GM12864 (cell line): ENCODE measurements around the gene KANSL1.

Experiments
- DNase-seq: peaks from one replicate; pipeline ENCODE4 v3.0.0-alpha.2; 2011; ENCODE audit warnings: low read depth
- H3K4me3 ChIP-seq: 2 replicates; pipeline ENCODE4 v1.5.1; 2011; ENCODE audit warnings: mild to moderate bottlenecking, low read depth, low read length, control low read depth
- TF ChIP-seq, protein P1 (sequence below): IDR thresholded peaks from 2 replicates; pipeline ENCODE4 v1.5.1; 2011; ENCODE audit warnings: low read depth, mild to moderate bottlenecking, moderate library complexity, low read length, control low read depth, inconsistent platforms; ENCODE audit errors: missing control alignments

The KANSL1 gene

DNA sequence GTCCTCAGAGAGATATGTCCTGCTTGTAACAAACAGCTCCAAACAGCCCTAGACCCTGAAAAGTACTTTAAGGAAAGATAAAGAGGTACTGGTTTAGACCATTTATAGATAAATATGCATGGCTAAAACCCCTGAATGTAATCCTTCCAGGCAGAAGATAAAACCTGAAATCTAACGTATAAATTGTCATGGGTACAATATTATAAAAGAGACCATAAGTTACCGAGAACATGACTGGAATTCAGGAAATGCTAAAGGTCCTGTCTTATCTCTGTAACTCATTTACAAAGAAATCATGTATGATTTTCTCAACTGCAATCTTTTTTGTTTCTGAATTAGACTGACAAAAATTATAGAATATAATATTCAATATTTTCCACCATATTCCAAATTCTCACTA is 9.2 kb upstream of the KANSL1 start:
- TF ChIP-seq, protein P1, sequence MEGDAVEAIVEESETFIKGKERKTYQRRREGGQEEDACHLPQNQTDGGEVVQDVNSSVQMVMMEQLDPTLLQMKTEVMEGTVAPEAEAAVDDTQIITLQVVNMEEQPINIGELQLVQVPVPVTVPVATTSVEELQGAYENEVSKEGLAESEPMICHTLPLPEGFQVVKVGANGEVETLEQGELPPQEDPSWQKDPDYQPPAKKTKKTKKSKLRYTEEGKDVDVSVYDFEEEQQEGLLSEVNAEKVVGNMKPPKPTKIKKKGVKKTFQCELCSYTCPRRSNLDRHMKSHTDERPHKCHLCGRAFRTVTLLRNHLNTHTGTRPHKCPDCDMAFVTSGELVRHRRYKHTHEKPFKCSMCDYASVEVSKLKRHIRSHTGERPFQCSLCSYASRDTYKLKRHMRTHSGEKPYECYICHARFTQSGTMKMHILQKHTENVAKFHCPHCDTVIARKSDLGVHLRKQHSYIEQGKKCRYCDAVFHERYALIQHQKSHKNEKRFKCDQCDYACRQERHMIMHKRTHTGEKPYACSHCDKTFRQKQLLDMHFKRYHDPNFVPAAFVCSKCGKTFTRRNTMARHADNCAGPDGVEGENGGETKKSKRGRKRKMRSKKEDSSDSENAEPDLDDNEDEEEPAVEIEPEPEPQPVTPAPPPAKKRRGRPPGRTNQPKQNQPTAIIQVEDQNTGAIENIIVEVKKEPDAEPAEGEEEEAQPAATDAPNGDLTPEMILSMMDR, result no peak
- H3K4me3 ChIP-seq, result no peak overlapping the region

DNA sequence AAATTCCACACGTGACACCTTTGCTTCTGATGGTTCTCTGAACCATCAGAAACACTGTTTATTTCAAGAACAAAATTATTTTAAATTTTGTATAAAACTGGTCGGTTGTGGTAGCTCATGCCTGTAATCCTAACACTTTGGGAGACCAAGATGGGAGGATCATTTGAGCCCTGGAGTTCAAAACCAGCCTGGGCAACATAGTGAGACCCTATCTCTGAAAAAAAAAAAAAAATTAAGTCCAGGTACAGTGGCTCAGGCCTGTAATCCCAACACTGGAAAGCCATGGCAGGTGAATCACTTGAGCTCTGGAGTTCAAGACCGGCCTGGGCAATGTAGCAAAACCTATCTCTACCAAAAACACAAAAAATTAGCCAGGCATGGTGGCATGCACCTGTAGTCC is 8.3 kb upstream of the KANSL1 start:
- no peak overlapping the region for H3K4me3 ChIP-seq
- DNase-seq, result no peak
- TF ChIP-seq, protein P1, result no peak

More for the DNA sequence above, 9.2 kb upstream of the KANSL1 start:
- no peak for DNase-seq

DNA sequence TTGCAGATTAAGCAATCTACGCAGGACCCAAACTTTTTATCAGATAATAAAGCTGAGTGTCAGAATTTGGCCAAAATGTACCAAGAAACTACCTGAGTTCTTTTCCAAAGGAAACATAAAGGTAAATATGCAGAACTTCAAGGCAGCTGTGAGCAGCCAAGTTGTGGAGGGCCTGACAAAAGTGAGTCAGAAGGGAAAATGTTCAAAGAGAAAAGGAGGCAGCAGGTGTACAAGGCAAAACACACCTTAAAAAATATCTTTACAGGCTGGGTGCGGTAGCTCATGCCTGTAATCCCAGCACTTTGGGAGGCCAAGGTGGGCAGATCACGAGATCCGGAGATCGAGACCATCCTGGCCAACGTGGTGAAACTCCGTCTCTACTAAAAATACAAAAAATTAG is 7.0 kb upstream of the KANSL1 start:
- DNase-seq, result no peak
- TF ChIP-seq, protein P1, result no peak
- no peak overlapping the region for H3K4me3 ChIP-seq

DNA sequence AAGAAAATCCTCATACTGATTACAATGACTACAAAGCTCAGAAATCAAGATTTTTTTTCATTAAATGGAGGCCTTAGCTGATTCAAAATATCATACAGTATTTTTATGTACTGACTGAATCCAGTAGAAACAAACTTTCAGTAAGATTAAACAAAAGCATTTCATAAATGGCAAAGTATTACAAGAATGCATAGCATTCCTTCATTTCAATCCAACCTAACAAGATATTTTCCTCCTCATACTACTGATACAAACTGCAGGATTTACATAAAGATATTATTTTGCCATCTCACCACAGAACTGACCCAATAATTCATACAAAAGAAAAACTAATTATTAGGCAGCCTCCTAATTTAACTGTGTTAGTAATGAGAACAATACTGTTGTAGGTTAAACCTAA is 6.2 kb upstream of the KANSL1 start:
- DNase-seq, result no peak
- H3K4me3 ChIP-seq, result no peak overlapping the region
- TF ChIP-seq, protein P1, result no peak

DNA sequence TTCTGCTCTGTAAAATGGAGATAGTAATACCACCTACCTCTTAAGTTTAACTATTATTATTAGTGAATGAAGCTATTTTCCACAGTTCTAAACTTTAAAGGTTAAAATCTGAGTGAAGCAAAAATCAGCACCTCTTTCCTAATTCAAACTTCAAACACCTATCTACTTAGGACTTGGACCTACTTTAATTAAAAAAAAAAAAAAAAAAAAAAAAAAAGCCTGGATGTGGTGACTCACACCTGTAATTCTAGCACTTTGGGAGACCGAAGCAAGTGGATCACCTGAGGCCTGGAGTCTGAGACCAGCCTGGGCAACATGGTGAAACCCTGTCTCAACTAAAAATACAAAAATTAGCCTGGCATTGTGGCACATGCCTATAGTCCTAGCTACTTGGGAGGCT is 5.0 kb upstream of the KANSL1 start:
- no peak overlapping the region for H3K4me3 ChIP-seq
- TF ChIP-seq, protein P1, result no peak
- DNase-seq, result no peak

DNA sequence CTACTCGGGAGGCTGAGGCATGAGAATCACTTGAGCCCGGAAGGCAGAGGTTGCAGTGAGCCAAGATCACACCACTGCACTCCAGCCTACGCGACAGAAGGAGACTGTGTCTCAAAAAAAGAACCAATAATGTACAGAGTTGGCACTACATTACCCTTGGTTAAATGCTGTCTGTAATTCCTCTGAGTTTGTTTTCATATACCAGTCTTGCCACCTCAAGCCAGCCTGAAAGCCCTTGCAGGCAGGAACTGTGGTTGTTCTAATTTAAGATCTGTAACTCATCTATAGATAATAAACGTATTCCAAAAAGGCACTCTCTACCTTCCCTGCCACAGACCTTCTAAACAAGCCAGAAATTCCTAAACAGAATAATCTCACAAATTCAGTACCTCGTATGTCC is 4.3 kb upstream of the KANSL1 start:
- no peak for DNase-seq
- H3K4me3 ChIP-seq, result no peak overlapping the region
- TF ChIP-seq, protein P1, result no peak

DNA sequence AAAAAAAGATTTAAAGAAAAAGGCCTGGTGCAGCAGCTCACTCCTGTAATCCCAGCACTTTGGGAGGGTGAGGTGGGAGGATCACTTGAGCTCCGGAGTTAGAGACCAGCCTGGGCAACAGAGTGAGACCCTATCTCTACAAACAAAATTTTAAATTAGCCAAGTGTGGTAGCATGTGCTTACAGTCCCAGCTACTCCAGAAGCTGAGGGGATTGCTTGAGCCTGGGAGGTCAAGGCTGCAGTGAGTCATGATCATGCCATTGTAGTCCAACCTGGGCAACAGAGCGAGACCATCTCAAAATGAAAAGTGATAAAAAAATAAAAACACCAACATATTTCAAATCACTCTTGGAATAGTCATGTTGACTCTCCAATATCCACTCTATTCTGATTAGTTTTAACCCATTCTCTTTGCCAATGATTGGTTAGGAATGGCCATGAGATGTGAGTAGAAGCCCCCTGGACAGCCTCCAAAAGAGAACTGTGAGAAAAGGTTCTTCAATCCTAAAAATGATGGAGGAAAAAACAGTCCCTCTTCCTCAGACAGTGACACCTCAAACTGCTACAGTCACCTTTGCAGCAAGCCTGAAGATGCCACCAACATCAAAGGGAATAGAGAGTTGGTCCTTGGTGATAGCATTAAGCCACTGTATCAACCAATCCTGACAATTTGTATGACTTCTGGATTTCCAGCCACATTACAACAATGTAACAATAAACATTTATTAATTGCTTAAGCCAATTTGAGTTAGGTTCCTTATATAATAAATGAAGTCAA is 2.9 kb upstream of the KANSL1 start:
- no peak overlapping the region for H3K4me3 ChIP-seq
- DNase-seq, result no peak
- TF ChIP-seq, protein P1, result no peak
